Nephron (organoid): ENCODE results near the gene HOPX.
"Not testable (repeated sequence)": the region's sequence is repeated elsewhere in the genome, so short reads cannot be mapped to it uniquely, and the experiment has no call there.

Source experiments
- H3K27ac Mint-ChIP-seq, 3 experiments: 2 replicates each; pipeline ENCODE4 v1.8.0; 2020; ENCODE audit warnings: mixed read lengths in 3 of 3, mild to moderate bottlenecking in 2 of 3, moderate library complexity in 1 of 3
- H3K27me3 Mint-ChIP-seq: 2 replicates; pipeline ENCODE4 v1.8.0; 2021; ENCODE audit warnings: low read depth, mild to moderate bottlenecking, moderate library complexity, mixed read lengths
- H3K36me3 Mint-ChIP-seq: 2 replicates; pipeline ENCODE4 v1.8.0; 2020; ENCODE audit warnings: low read depth, mixed read lengths
- H3K4me1 Mint-ChIP-seq: 2 replicates; pipeline ENCODE4 v1.8.0; 2020; ENCODE audit warnings: mixed read lengths
- H3K4me3 Mint-ChIP-seq, 3 experiments: 2 replicates each; pipeline ENCODE4 v1.8.0; 2020; ENCODE audit warnings: mild to moderate bottlenecking in 3 of 3, mixed read lengths in 3 of 3, moderate library complexity in 2 of 3
- H3K9me3 Mint-ChIP-seq: 2 replicates; pipeline ENCODE4 v1.8.0; 2020; ENCODE audit warnings: mixed read lengths
- CTCF ChIP-seq, 3 experiments: fragments of 200-600 bp; sonication (generic); IDR thresholded peaks; one replicate each; pipeline ENCODE4 v1.5.0; 2021; ENCODE audit warnings: antibody characterized with exemption in 3 of 3; ENCODE audit not compliant: unreplicated experiment in 3 of 3

Gene HOPX

GRCh38 chr4:56677711-56678110 lies 3.4 kb downstream of the HOPX start:
- H3K36me3 Mint-ChIP-seq, result no peaks in the 10 kb centered on the region
- no peak for TF ChIP-seq CTCF (IDR thresholded peaks at IDR 0.05; ENCODE audit: unreplicated experiment in 3 of 3)
- H3K9me3 Mint-ChIP-seq, result no peaks in the 10 kb centered on the region
- peaks cover 8% of the 10 kb centered on the region for H3K4me1 Mint-ChIP-seq
- no peaks in the 10 kb centered on the region for H3K27me3 Mint-ChIP-seq
- no peak overlapping the region for H3K4me3 Mint-ChIP-seq
- no peak overlapping the region for H3K27ac Mint-ChIP-seq

- no peaks in the 10 kb centered on the region for H3K9me3 Mint-ChIP-seq
- H3K27ac Mint-ChIP-seq, result no peak overlapping the region
- no peaks in the 10 kb centered on the region for H3K36me3 Mint-ChIP-seq
- no peak overlapping the region for H3K4me3 Mint-ChIP-seq
- no peak for TF ChIP-seq CTCF (IDR thresholded peaks at IDR 0.05; ENCODE audit: unreplicated experiment in 3 of 3)
- no peaks in the 10 kb centered on the region for H3K4me1 Mint-ChIP-seq
- no peaks in the 10 kb centered on the region for H3K27me3 Mint-ChIP-seq
Observed at GRCh38 chr4:56674984-56675383, 6.1 kb downstream of the HOPX start.

GRCh38 chr4:56671860-56672259 lies 9.2 kb downstream of the HOPX start:
- H3K4me1 Mint-ChIP-seq, result no peaks in the 10 kb centered on the region
- no peaks in the 10 kb centered on the region for H3K36me3 Mint-ChIP-seq
- no peak overlapping the region for H3K4me3 Mint-ChIP-seq
- no peak overlapping the region for H3K27ac Mint-ChIP-seq
- no peak for TF ChIP-seq CTCF (IDR thresholded peaks at IDR 0.05; ENCODE audit: unreplicated experiment in 3 of 3)
- H3K9me3 Mint-ChIP-seq, result no peaks in the 10 kb centered on the region
- no peaks in the 10 kb centered on the region for H3K27me3 Mint-ChIP-seq

GRCh38 chr4:56671373-56671772 lies 9.7 kb downstream of the HOPX start:
- H3K9me3 Mint-ChIP-seq, result no peaks in the 10 kb centered on the region
- H3K4me1 Mint-ChIP-seq, result no peaks in the 10 kb centered on the region
- no peaks in the 10 kb centered on the region for H3K27me3 Mint-ChIP-seq
- H3K36me3 Mint-ChIP-seq, result no peaks in the 10 kb centered on the region
- TF ChIP-seq CTCF (IDR thresholded peaks at IDR 0.05; ENCODE audit: unreplicated experiment in 3 of 3), result no peak
- H3K4me3 Mint-ChIP-seq, result no peak overlapping the region
- no peak overlapping the region for H3K27ac Mint-ChIP-seq

GRCh38 chr4:56668267-56668666 lies 12.8 kb downstream of the HOPX start:
- Mint-ChIP-seq H3K4me1 (no peaks in the 10 kb centered on the region), H3K9me3 (no peaks in the 10 kb centered on the region), H3K27ac (no peak overlapping the region), H3K36me3 (no peaks in the 10 kb centered on the region), H3K4me3 (no peak overlapping the region), H3K27me3 (peaks cover 5% of the 10 kb centered on the region)
- no peak for TF ChIP-seq CTCF (IDR thresholded peaks at IDR 0.05; ENCODE audit: unreplicated experiment in 3 of 3)

GRCh38 chr4:56667396-56667795 lies 13.7 kb downstream of the HOPX start:
- H3K36me3 Mint-ChIP-seq, H3K4me1 Mint-ChIP-seq, H3K27ac Mint-ChIP-seq, H3K4me3 Mint-ChIP-seq, H3K9me3 Mint-ChIP-seq: not testable (repeated sequence)
- H3K27me3 Mint-ChIP-seq, result peaks cover 12% of the 10 kb centered on the region
